Amygdala (tissue), 56 donors: Measurements from ENCODE around the gene LMBR1L.
"Not testable (repeated sequence)": the region's sequence is repeated elsewhere in the genome, so short reads cannot be mapped to it uniquely, and the experiment has no call there.

ENCODE experiments used
- DNase-seq, 56 donors: peaks; one replicate each; lab custom pipeline; 2025; lab: John Stamatoyannopoulos, UW

LMBR1L gene

GRCh38 chr12:49089821-49090773 is 20.6 kb downstream of the LMBR1L start:
- DNase-seq, result peak in 19 of 56 donors; percentile 11 to 49 (median 22)

- DNase-seq, result no peak
Observed at GRCh38 chr12:49088932-49089330, 21.7 kb downstream of the LMBR1L start.

GRCh38 chr12:49088150-49088931 is 22.3 kb downstream of the LMBR1L start:
- DNase-seq, result peak in 54 of 56 donors; percentile 20 to 87 (median 68)

GRCh38 chr12:49086116-49086515 is 24.5 kb downstream of the LMBR1L start:
- DNase-seq, result no peak

- DNase-seq, result no peak
Observed at GRCh38 chr12:49084438-49084837, 26.2 kb downstream of the LMBR1L start.

GRCh38 chr12:49079793-49080192 is 30.9 kb downstream of the LMBR1L start:
- DNase-seq, result no peak

- no peak for DNase-seq
Observed at GRCh38 chr12:49070971-49071370, 39.7 kb downstream of the LMBR1L start.

GRCh38 chr12:49069507-49070346 is 40.9 kb downstream of the LMBR1L start, which contains the start of gene RHEBL1:
Gene RHEBL1, minus strand, starts transcription at chr12:49069979. Its CDS starts 194 bp downstream, at chr12:49069785.
- peak in 55 of 56 donors; percentile 71 to 99 (median 94) for DNase-seq

- no peak for DNase-seq
Observed at GRCh38 chr12:49068879-49069506, 41.7 kb downstream of the LMBR1L start.

- DNase-seq, result no peak
Observed at GRCh38 chr12:49066120-49066519, 44.5 kb downstream of the LMBR1L start.

GRCh38 chr12:49064767-49065152 is 45.9 kb downstream of the LMBR1L start:
- no peak for DNase-seq

- DNase-seq, result not testable (repeated sequence)
Observed at GRCh38 chr12:49061916-49062315, 48.7 kb downstream of the LMBR1L start.

- DNase-seq, result no peak
Observed at GRCh38 chr12:49061157-49061650, 49.4 kb downstream of the LMBR1L start.

- peak; percentile 49 to 97 (median 86) for DNase-seq
Observed at GRCh38 chr12:49060237-49061156, 50.1 kb downstream of the LMBR1L start, which contains the start of gene KMT2D. Gene KMT2D, minus strand, starts transcription at chr12:49060794. Its CDS starts 5,470 bp downstream, at chr12:49055324.

GRCh38 chr12:49059299-49060171 is 51.1 kb downstream of the LMBR1L start:
- peak in 2 of 56 donors; percentile 32 to 43 for DNase-seq

- DNase-seq, result no peak
Observed at GRCh38 chr12:49059045-49059298, 51.7 kb downstream of the LMBR1L start.

GRCh38 chr12:49058366-49059044 is 52.1 kb downstream of the LMBR1L start:
- DNase-seq, result no peak
